ENCODE results near the gene RNF186.
"Not testable (repeated sequence)": the region's sequence is repeated elsewhere in the genome, so short reads cannot be mapped to it uniquely, and the experiment has no call there.

RNF186 gene

GRCh38 chr1:19792237-19793002, 22.7 kb downstream of the RNF186 start:
- no peak for DNase-seq

GRCh38 chr1:19790061-19790975, 24.8 kb downstream of the RNF186 start:
- DNase-seq, result not testable (repeated sequence)

GRCh38 chr1:19786988-19787423, 28.1 kb downstream of the RNF186 start:
- DNase-seq, result no peak

- no peak for DNase-seq
These were observed 29.4 kb downstream of the RNF186 start for GRCh38 chr1:19785660-19786059.

GRCh38 chr1:19780267-19780877, 34.7 kb downstream of the RNF186 start:
- DNase-seq, result no peak

GRCh38 chr1:19776933-19777332, 38.1 kb downstream of the RNF186 start:
- DNase-seq, result no peak

- DNase-seq, result no peak
These were observed 38.8 kb downstream of the RNF186 start for GRCh38 chr1:19776287-19776686.

GRCh38 chr1:19775831-19776230, 39.3 kb downstream of the RNF186 start:
- DNase-seq, result no peak

GRCh38 chr1:19775317-19775716, 39.8 kb downstream of the RNF186 start:
- DNase-seq, result no peak

GRCh38 chr1:19774180-19774785, 40.8 kb downstream of the RNF186 start:
- no peak for DNase-seq

GRCh38 chr1:19773485-19773884, 41.6 kb downstream of the RNF186 start:
- DNase-seq, result no peak

GRCh38 chr1:19772053-19772452, 43.0 kb downstream of the RNF186 start:
- DNase-seq, result no peak

- no peak for DNase-seq
These were observed 43.7 kb downstream of the RNF186 start for GRCh38 chr1:19771350-19771749.

- no peak for DNase-seq
These were observed 44.5 kb downstream of the RNF186 start for GRCh38 chr1:19770436-19771190.

GRCh38 chr1:19769211-19769932, 45.7 kb downstream of the RNF186 start:
- no peak for DNase-seq

GRCh38 chr1:19768353-19769210, 46.5 kb downstream of the RNF186 start:
- DNase-seq, result no peak

GRCh38 chr1:19765623-19766022, 49.5 kb downstream of the RNF186 start:
- peak; percentile 59 for DNase-seq

- peak; percentile 12 for DNase-seq
These were observed 50.2 kb downstream of the RNF186 start for GRCh38 chr1:19764848-19765247.

Data from activated CD4-positive, alpha-beta T cell treated with anti-CD3 and anti-CD28 coated beads, Interleukin-10, Interleukin-2, amounts not matched to agents 100 ng/mL and 50 ng/mL, durations not matched to agents 16 hours and 8 hours (primary cell).